Measurements from ENCODE around the gene GLUL.

GRCh38 chr1:182410138-182410537 is 18.5 kb upstream of the GLUL start:
- TF ChIP-seq CTCF (IDR thresholded peaks at IDR 0.05) (no peak), POLR2AphosphoS5 (IDR thresholded peaks at IDR 0.05) (no peak), POLR2A (IDR thresholded peaks at IDR 0.05) (no peak)

Measured in sigmoid colon (tissue), 4 donors.